PC-3 (cell line): ENCODE data around the gene FOXN3. TPM values are rescaled to one million over a fixed set of nuclear protein-coding genes. Genes with fewer than 3 reads are reported as not detected.
A peak's percentile ranks its signal among the peaks of the same experiment; 100 is the strongest.

Experiments used
- ATAC-seq: fragments of 200-7000 bp; cut with Tn5 transposase; 2 replicates; pipeline ENCODE4 v1.9.1; 2020; ENCODE audit warnings: mild to moderate bottlenecking, moderate library complexity
- BruUV-seq: library from RNA; stranded (reverse); fragments of 400-500 nt; replicated peaks from 2 replicates; lab custom pipeline; 2021; lab: Mats Ljungman, UMichigan
- CTCF ChIA-PET: fragments of 300-600 bp; sonication (Branson Sonifier 250); formaldehyde crosslinking; loops from one replicate; lab custom pipeline; 2022; ENCODE audit warnings: antibody characterized with exemption; lab: Charles Lee
- POLR2A ChIA-PET: fragments of 300-600 bp; sonication (Branson Sonifier 250); formaldehyde crosslinking; loops from one replicate; lab custom pipeline; 2022; ENCODE audit warnings: antibody characterized with exemption; ENCODE audit not compliant: unreplicated experiment; lab: Charles Lee
- DNase-seq: peaks from one replicate; pipeline ENCODE4 v3.0.0-alpha.2; 2015
- H2AFZ ChIP-seq: fragments of 300-600 bp; sonication (generic); 2 replicates; pipeline ENCODE4 v1.6.0; 2016; ENCODE audit warnings: antibody characterized with exemption, low read length
- H3F3A ChIP-seq: fragments of 300-600 bp; sonication (generic); one replicate; pipeline ENCODE4 v1.6.0; 2017; ENCODE audit warnings: antibody characterized with exemption, low read length, control low read depth, mild to moderate bottlenecking; ENCODE audit not compliant: unreplicated experiment
- H3K27ac ChIP-seq: fragments of 300-600 bp; sonication (generic); 2 replicates; pipeline ENCODE4 v1.5.1; 2016; ENCODE audit warnings: mild to moderate bottlenecking, low read length
- H3K27me3 ChIP-seq: fragments of 300-600 bp; sonication (generic); 2 replicates; pipeline ENCODE4 v1.6.1; 2016; ENCODE audit warnings: low read length, mixed read lengths
- H3K36me3 ChIP-seq: fragments of 300-600 bp; sonication (generic); 2 replicates; pipeline ENCODE4 v1.6.1; 2016; ENCODE audit warnings: low read depth, mixed run types, low read length, mixed read lengths
- H3K4me1 ChIP-seq: fragments of 300-600 bp; sonication (generic); 2 replicates; pipeline ENCODE4 v1.5.1; 2016; ENCODE audit warnings: low read length; ENCODE audit not compliant: insufficient read depth
- H3K4me2 ChIP-seq: fragments of 300-600 bp; sonication (generic); 2 replicates; pipeline ENCODE4 v1.6.0; 2016; ENCODE audit warnings: low read length
- H3K4me3 ChIP-seq: fragments of 300-600 bp; sonication (generic); 2 replicates; pipeline ENCODE4 v1.5.1; 2016; ENCODE audit warnings: mild to moderate bottlenecking, low read length, mixed read lengths
- H3K79me2 ChIP-seq: fragments of 300-600 bp; sonication (generic); 2 replicates; pipeline ENCODE4 v1.6.1; 2017; ENCODE audit warnings: low read length, mixed read lengths
- H3K9ac ChIP-seq: fragments of 300-600 bp; sonication (generic); 2 replicates; pipeline ENCODE4 v1.6.0; 2016; ENCODE audit warnings: mild to moderate bottlenecking, low read length
- H3K9me2 ChIP-seq: fragments of 300-600 bp; sonication (generic); replicated peaks from 2 replicates; pipeline ENCODE4 v1.6.1; 2016; ENCODE audit warnings: mixed run types, low read length, mixed read lengths
- H3K9me3 ChIP-seq: fragments of 300-600 bp; sonication (generic); 2 replicates; pipeline ENCODE4 v1.6.1; 2016; ENCODE audit warnings: low read length, mixed read lengths
- H4K20me1 ChIP-seq: fragments of 300-600 bp; sonication (generic); 2 replicates; pipeline ENCODE4 v1.6.1; 2016; ENCODE audit warnings: low read length, mixed read lengths
- CTCF ChIP-seq: fragments of 300-600 bp; sonication (generic); conservative IDR thresholded peaks from 2 replicates; pipeline ENCODE4 v1.5.1; 2017; ENCODE audit warnings: antibody characterized with exemption, low read depth, mild to moderate bottlenecking, low read length
- EZH2 ChIP-seq: fragments of 300-600 bp; sonication (generic); IDR thresholded peaks from one replicate; pipeline ENCODE4 v1.6.1; 2017; ENCODE audit warnings: antibody characterized with exemption, mild to moderate bottlenecking, low read length; ENCODE audit not compliant: unreplicated experiment
- EZH2phosphoT487 ChIP-seq: fragments of 300-600 bp; sonication (generic); IDR thresholded peaks from 2 replicates; pipeline ENCODE4 v1.6.1; 2018; ENCODE audit warnings: mild to moderate bottlenecking, antibody characterized with exemption, low read length, borderline replicate concordance
- intact Hi-C: fragments of 100-400 bp; cut with micrococcal nuclease; formaldehyde crosslinking; loops from 2 replicates; pipeline ENCODE4 v1.9.0; 2023
- total RNA-seq: library from RNA; depleted of rRNA; stranded (reverse); fragments of >200 nt; gene quantifications from 2 replicates; pipeline ENCODE4 v1.2.3, GENCODE V29; 2014

Gene FOXN3
- total RNA-seq, 1 experiment from 2014 or later, result 13.3 TPM

GRCh38 chr14:89187501-89187900, 229.5 kb downstream of the FOXN3 start:
- intact Hi-C loops, result no loop called here

GRCh38 chr14:89186856-89187376, 230.1 kb downstream of the FOXN3 start:
- Histone ChIP-seq H3K27ac (peak overlapping the region; percentile 73), H3K9me2 (no peaks in the 10 kb centered on the region), H4K20me1 (no peaks in the 10 kb centered on the region), H3K9me3 (no peaks in the 10 kb centered on the region), H3K4me1 (peaks cover 20% of the 10 kb centered on the region), H3K4me3 (peak overlapping the region; percentile 17), H3K27me3 (no peaks in the 10 kb centered on the region), H3K9ac (no peak overlapping the region), H3F3A (no peaks in the 10 kb centered on the region), H2AFZ (peak overlapping the region; percentile 60), H3K36me3 (no peaks in the 10 kb centered on the region), H3K79me2 (no peaks in the 10 kb centered on the region), H3K4me2 (peak overlapping the region; percentile 75)
- POLR2A ChIA-PET, result no interaction called here
- TF ChIP-seq EZH2phosphoT487, result no peak
- TF ChIP-seq CTCF, result peak; percentile 15; the same call in 1 of the 2 replicates
- TF ChIP-seq EZH2, result no peak
- intact Hi-C loops, result no loop called here
- CTCF ChIA-PET, result interaction anchor here (0.6 kb wide), 1 partner anchor 10 kb away, joined by 3 read pairs; no protein-coding TSS in a partner anchor
- peak; percentile 57 for DNase-seq
- peak; percentile 42 for ATAC-seq
- BruUV-seq, result no TSS peak

More at GRCh38 chr14:89187501-89187900, 229.5 kb downstream of the FOXN3 start:
- peaks cover 20% of the 10 kb centered on the region for H3K4me1 ChIP-seq
- H3K4me2 ChIP-seq, result peak overlapping the region; percentile 75; the same call in 1 of the 2 replicates
- H3F3A ChIP-seq, result no peaks in the 10 kb centered on the region
- CTCF ChIA-PET, result no interaction called here
- H3K27me3 ChIP-seq, result no peaks in the 10 kb centered on the region
- POLR2A ChIA-PET, result no interaction called here
- no peaks in the 10 kb centered on the region for H4K20me1 ChIP-seq
- no peaks in the 10 kb centered on the region for H3K9me3 ChIP-seq
- H2AFZ ChIP-seq, result no peak overlapping the region
- DNase-seq, result no peak
- H3K27ac ChIP-seq, result no peak overlapping the region
- TF ChIP-seq EZH2phosphoT487, result no peak
- no peak for TF ChIP-seq EZH2
- no peak for TF ChIP-seq CTCF
- no peak for ATAC-seq
- no peaks in the 10 kb centered on the region for H3K36me3 ChIP-seq
- H3K9ac ChIP-seq, result no peak overlapping the region
- BruUV-seq, result no TSS peak
- H3K79me2 ChIP-seq, result no peaks in the 10 kb centered on the region
- H3K4me3 ChIP-seq, result no peak overlapping the region
- H3K9me2 ChIP-seq, result no peaks in the 10 kb centered on the region
